ENCODE measurements around the gene TSPAN9.

Gene TSPAN9

DNA sequence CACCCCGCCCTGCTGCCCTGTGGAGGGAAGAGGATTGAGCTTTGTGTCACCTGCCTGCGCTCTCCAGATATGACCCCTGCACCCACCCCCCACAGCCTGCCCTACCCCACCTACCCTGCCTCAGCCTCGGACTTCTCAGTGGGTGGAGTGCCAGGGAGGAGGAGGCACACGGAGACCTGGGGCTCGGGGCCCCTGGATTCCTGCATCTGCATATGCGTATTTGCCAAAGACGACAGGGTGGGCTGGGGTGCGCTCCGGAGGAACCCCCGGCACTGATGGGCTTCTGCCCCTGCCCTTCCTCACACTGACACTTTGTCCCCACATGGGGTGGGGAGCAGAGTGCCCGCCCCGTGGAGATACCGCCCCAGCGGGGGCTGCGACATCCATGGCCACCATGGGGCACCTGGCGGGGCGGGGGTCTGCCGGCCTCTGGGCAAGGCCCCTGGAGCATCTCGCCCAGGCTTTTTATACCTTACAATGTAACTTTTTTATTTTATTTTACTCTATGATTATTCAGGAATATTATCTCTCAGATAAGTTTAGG, 206.0 kb downstream of the TSPAN9 start:
- DNase-seq, result no peak

- DNase-seq, result no peak
Observed at GRCh38 chr12:3284405-3284804, 207.2 kb downstream of the TSPAN9 start.

GRCh38 chr12:3285570-3285969, 208.4 kb downstream of the TSPAN9 start:
- DNase-seq, result no peak

GRCh38 chr12:3288690-3289089, 211.5 kb downstream of the TSPAN9 start:
- no peak for DNase-seq

DNA sequence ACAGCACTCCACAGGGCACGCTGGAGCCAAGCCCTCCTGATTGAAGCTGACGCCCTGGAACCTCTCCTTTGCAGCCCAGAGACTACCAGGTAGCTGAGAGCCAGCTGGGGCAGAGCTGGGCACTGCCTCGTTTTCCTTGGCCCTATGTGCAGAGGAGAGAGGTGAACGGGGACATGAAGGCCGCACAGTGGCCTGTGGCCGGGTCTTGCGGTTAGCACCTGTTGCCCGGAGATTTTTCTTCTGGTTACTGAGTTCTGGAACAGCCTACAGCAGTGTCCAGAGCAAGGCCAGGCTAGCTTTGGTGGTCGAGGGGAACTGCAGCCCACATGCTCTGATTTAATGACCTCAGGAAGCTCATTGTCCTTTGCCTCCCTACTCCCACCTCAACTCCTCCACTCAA, 212.5 kb downstream of the TSPAN9 start:
- no peak for DNase-seq

- no peak for DNase-seq
Observed at GRCh38 chr12:3291939-3292338, 214.8 kb downstream of the TSPAN9 start.

DNA sequence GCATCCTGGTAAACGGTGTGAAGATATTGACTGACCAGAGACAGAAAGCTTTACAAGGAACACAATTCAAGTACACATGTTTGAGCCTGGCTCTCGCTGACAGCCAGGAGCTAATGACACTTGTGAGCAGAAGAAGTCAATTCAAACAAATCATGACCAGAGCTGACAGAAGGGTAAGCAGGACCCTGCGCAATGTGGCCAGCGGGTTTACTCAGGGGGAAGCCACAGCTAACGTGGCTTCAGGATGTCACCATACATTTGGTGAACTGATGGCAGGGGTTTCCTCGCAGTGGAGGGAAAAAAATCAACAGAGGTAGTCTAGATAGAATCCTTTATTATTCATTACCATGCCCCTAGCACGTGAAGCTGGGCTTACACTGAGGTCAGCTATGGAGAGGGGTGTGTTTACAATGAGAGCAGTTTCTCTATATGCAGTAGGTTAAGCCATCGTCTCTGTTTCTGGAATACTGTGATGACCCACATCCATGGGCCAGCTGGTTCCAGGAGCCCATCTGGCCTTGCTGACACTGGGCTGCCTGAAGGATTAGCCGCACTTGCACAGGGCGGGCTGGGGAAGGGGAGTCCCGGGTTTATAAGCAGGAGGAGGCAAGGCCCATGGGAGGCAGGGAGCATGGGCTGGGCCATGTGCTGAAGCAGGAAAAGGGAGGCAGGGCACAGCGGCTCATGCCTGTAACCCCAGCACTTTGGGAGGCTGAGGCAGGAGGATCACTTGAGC, 215.7 kb downstream of the TSPAN9 start:
- DNase-seq, result no peak

DNA sequence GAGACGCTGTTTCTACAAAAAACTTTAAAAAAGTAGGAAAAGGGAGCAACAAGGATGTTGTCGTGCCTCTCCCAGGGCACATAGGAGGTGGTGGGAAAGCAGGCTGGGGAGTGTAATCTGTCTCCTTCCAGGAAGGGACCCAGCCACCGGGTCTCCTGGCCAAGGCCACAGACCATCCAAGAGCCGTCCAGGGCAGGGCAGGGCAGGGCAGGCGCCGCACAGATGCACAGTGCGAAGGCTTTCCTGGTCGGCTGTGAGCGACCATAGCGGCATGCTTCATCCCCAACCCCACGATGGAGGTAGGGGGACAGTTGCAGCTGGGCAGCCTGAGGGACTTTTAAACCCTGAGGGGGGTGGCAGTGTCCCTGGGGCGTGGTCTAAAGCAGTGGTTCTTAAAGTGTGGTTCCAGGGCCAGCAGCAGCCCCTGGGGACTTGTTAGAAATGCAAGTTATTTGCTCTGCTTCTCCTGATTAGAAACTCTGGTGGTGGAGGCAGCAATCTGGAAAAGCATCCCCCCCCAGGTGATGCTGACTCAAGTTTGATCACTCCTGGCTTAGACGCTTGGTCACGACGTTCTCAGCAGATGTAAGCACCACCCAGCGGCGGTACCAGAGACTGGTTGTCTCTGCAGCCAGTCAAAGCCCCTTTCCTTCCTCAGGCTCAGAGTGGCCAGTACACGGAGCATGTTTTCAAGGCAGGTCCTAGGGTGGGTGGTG, 216.4 kb downstream of the TSPAN9 start:
- DNase-seq, result no peak

DNA sequence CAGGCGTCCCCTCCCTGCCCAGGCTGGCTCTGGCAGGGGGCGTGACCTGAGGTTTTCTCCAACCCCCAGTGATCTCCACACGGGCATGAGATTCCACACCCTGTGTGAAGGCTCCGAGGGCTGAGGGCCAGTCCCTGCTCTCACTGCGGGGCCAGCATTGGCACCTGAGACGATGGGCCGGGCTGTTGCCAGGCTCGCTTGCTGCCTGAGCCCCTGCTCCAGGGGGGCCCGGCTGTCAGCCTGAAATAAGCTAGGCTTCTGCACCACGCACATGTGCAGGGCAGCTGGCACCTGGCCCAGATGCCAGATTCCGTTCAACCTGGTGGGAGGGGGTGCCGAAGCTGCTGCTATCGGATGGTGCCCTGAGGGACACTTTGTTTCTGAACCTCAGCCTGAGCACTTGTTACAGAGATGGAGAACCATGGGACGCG, 217.3 kb downstream of the TSPAN9 start:
- DNase-seq, result no peak

- no peak for DNase-seq
Observed at GRCh38 chr12:3295225-3295624, 218.0 kb downstream of the TSPAN9 start.

- no peak for DNase-seq
Observed at GRCh38 chr12:3295646-3296408, 218.6 kb downstream of the TSPAN9 start.

GRCh38 chr12:3296409-3296701, 219.2 kb downstream of the TSPAN9 start:
- DNase-seq, result no peak

DNA sequence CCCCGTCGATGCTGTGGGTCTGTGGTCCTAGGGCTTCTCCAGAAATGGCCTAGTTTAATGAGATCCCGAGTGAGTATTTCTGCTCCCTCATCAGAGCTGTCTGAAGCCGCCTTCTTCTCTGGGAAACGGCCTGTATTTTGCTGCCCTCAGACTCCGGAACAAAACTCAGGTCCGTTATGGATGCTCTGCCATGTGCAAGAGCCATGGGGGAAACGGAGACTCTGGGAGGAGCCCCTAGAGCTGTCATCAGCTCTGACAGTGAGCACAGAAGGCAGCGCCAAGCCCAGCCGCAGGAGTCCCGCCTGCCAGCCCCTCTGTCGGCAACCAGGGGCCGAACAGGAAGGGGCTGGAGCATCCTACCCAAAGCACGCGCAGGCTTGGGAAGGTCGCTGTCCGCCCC, 221.4 kb downstream of the TSPAN9 start:
- no peak for DNase-seq

- peak; percentile 82 for DNase-seq
Observed at GRCh38 chr12:3299929-3300832, 223.0 kb downstream of the TSPAN9 start.

DNA sequence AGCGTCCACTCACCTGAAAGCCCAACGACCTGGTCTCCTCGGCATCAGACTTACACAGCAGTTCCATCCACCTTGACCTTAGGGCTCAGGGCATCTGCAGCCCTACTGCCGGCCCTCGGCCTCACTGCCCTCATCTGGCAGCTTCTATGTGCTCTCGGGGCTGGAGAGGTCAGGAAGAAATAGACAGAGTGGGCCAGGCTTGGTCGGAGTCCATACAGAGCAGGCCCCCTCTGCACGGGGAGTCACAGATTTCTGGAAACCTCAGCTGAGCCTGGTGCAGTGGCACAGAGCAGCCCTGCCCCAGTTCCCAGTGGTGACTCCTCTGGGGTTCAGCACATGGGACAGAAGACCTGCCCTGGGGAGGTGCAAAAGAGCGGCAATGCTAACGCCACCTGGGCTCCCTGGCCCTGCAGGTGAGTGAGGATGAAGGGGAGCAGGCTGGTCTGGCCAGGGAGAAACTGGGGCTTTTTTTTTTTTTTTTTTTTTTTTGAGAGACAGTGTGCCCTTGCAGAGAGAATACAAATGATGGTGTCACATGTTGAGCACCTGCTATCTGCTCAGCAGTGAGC, 223.7 kb downstream of the TSPAN9 start:
- no peak for DNase-seq

DNA sequence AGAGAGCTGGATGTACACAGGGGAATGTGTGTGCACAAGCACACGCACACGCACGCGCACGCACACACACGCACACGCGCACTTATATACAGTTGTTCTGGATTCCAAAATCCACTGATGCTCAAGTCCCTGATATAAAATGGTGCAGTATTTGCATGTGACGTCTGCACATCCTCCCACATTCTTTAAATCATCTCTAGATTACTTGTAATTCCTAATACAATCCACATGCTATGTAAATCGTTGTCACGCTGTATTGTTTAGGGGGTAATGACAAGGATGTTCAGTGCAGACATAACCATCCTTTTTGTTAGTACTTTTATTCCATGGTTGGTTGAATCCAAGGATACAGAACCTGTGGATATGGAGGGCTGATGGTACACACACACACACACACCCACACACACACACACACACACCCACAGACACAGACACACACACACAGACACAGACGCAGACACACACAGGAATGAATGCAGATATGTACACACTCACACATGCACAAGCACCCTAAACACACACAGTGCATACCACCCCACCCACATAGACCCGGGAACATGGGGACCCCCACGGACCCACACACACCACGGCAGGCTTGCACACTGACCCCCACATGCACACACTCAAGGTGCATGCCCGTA, 225.3 kb downstream of the TSPAN9 start:
- no peak for DNase-seq

DNA sequence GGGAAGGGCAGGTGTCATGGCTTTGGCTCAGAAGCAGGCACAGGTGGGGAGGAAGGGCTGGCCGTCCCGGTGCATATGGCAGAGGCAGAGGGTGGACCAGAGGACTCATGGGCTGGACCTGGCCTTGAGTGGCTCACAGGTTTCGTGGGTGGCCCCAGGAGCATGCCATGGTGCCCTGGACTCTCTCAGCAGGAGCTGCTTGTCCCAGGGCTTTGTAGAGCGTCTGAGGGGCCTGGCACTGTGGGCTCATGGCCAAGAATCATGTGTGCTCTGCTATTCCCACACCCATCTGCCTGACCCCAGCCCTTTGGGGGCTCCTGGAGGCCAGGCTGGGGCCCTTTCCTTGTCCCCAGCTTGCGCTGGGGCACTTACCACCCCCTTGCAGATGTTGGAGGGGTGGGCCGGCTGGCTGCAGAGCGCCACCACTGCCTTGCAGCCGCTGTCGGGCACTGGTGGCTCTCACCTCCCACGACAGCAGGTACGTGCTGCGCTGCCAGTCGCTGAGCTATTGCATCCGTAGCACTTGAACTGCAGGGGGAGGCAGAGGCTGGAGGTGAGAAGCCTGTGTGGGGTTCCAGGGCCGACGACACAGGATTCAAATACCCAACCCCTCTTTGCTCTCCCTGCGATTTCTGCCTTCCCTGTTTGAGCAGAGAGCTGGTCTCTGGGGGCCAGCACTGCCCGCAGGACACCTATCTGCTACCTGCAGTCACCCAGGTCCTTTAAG, 226.4 kb downstream of the TSPAN9 start:
- DNase-seq, result peak; percentile 86

DNA sequence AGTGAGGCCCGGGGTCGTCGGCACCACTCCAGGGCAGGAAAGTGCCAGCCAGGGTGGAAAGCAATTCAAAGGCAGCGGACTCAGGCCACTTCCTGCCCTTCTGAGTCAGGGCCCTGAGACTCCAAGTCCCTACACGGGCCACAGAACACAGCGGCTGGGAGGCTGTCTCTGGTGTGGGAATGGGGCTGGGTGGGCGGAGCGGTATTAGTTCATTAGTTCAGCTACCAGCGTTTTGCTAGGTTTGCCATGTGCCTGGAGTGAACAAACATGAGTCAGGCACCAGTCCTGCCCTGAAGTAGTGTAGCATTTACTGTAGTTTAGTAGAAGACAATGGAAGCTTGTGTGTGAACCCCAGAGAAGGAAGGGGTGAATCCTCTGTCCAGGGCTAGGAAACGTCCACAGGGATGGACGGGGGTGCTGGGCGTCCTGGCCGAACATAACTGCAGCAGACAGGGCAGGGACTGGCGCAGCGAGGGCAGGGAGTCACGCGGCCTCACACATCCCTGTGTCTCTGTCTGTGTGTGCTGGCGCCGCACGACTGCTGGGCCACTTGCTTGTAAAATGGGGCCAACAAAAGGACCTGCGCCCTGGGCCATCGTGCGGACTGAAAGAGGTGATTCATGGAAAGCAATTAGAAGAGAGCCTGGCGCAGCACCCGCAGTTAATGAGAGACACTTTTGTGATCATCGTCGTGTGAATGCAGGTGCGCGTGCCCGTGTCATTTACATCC, 227.4 kb downstream of the TSPAN9 start:
- DNase-seq, result peak; percentile 55

GRCh38 chr12:3305464-3305863, 228.3 kb downstream of the TSPAN9 start:
- DNase-seq, result no peak

GRCh38 chr12:3305904-3306619, 228.9 kb downstream of the TSPAN9 start:
- no peak for DNase-seq

All from NCI-H510A treated with DMSO at 0.1 percent for 48 hours (cell line).